ENCODE measurements around the gene TARS3.

- TF ChIP-seq CTCF (IDR thresholded peaks at IDR 0.05) (no peak), POLR2A (IDR thresholded peaks at IDR 0.05) (no peak)
Observed at GRCh38 chr15:101615414-101615985, 108.8 kb downstream of the TARS3 start.

Data from vagina (tissue), 2 donors.